Common myeloid progenitor, CD34-positive (primary cell): ENCODE results near the gene KRTAP4-9.
A peak's percentile ranks its signal among the peaks of the same experiment; 100 is the strongest.
"Not testable (repeated sequence)": the region's sequence is repeated elsewhere in the genome, so short reads cannot be mapped to it uniquely, and the experiment has no call there.

Source experiments
- CTCF ChIA-PET: fragments of 350-600 bp; sonication (Branson Sonifier 250); formaldehyde crosslinking; loops from one replicate; lab custom pipeline; 2021; ENCODE audit warnings: antibody characterized with exemption; lab: Charles Lee
- POLR2A ChIA-PET: fragments of 350-600 bp; sonication (Branson Sonifier 250); formaldehyde crosslinking; loops from one replicate; lab custom pipeline; 2021; ENCODE audit warnings: antibody characterized with exemption; lab: Charles Lee
- DNase-seq, 3 donors: peaks; one replicate each; pipeline versions ENCODE4 v3.0.0 to v3.0.0-alpha.2; 2013
- H3K27ac ChIP-seq, 2 experiments: 1 replicate in 1 of 2; 2 replicates in 1 of 2; pipeline ENCODE4 v1.7.0; 2013; ENCODE audit warnings: inconsistent platforms in 2 of 2, low read length in 2 of 2, mild to moderate bottlenecking in 2 of 2, low read depth in 1 of 2, moderate library complexity in 1 of 2; ENCODE audit not compliant: severe bottlenecking in 2 of 2, insufficient read depth in 1 of 2, poor library complexity in 1 of 2
- H3K27me3 ChIP-seq, 5 experiments: replicated peaks in 2 of 5; 1 replicate in 3 of 5; 2 replicates in 2 of 5; pipeline versions ENCODE4 v1.6.1 to v1.7.0; 2013; ENCODE audit warnings: low read length in 4 of 5, mild to moderate bottlenecking in 2 of 5, moderate library complexity in 2 of 5, inconsistent platforms in 1 of 5; ENCODE audit not compliant: insufficient read depth in 5 of 5, control insufficient read depth in 4 of 5
- H3K36me3 ChIP-seq, 4 experiments: 1 replicate in 2 of 4; 2 replicates in 2 of 4; pipeline versions ENCODE4 v1.6.1 to v1.7.0; 2013; ENCODE audit warnings: low read length in 3 of 4, control low read depth in 1 of 4, mild to moderate bottlenecking in 1 of 4; ENCODE audit not compliant: control insufficient read depth in 4 of 4, insufficient read depth in 4 of 4
- H3K4me1 ChIP-seq, 4 experiments: 1 replicate in 3 of 4; 2 replicates in 1 of 4; pipeline versions ENCODE4 v1.6.1 to v1.7.1; 2013; ENCODE audit warnings: low read length in 3 of 4, mild to moderate bottlenecking in 3 of 4, control low read depth in 1 of 4, inconsistent platforms in 1 of 4, moderate library complexity in 1 of 4; ENCODE audit not compliant: control insufficient read depth in 4 of 4, insufficient read depth in 4 of 4; ENCODE audit errors: control extremely low read depth in 1 of 4
- H3K4me3 ChIP-seq, 7 experiments: 1 replicate in 4 of 7; 2 replicates in 3 of 7; pipeline versions ENCODE4 v1.5.1 to v1.7.0; 2013; ENCODE audit warnings: mild to moderate bottlenecking in 7 of 7, low read length in 6 of 7, moderate library complexity in 6 of 7, inconsistent platforms in 2 of 7, low read depth in 2 of 7, control low read depth in 1 of 7; ENCODE audit not compliant: insufficient read depth in 4 of 7, control insufficient read depth in 1 of 7; ENCODE audit errors: extremely low read depth in 1 of 7
- H3K9me3 ChIP-seq, 5 experiments: 1 replicate in 4 of 5; 2 replicates in 1 of 5; pipeline versions ENCODE4 v1.6.1 to v1.7.1; 2013; ENCODE audit warnings: low read length in 4 of 5, mild to moderate bottlenecking in 2 of 5, inconsistent platforms in 1 of 5, low read depth in 1 of 5, moderate library complexity in 1 of 5; ENCODE audit not compliant: control insufficient read depth in 4 of 5, insufficient read depth in 2 of 5; ENCODE audit errors: control extremely low read depth in 1 of 5
- WGBS: methylation state at CpG from one replicate; pipeline ENCODE4 v1.1.5; 2013; ENCODE audit not compliant: insufficient coverage; 5-methylcytosine and 5-hydroxymethylcytosine counted together

The KRTAP4-9 gene

DNA sequence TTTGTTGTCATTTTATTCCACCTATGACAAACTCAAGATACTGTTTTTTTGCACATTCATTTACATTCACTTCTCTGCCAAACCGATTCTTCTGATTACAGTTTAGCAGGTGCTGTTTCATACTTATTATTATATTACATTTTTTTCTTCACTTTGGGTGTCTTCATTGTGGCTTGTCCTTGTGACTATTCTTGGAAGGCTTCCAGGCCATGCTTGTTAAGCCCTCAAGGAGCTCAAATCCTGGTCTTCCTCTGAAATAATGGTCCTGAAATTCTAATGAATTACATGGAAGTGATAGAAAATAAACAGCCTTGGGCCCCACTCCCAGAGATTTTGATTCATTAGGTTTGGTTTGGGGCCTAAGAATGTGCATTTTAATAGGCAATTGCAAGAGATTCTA lies 40.9 kb upstream of the KRTAP4-9 start:
- Histone ChIP-seq H3K4me1 (no peaks in the 10 kb centered on the region), H3K4me3 (no peak overlapping the region), H3K27me3 (peaks cover 4 to 25% (median 17%) of the 10 kb centered on the region in 5 experiments), H3K36me3 (no peaks in the 10 kb centered on the region), H3K27ac (no peak overlapping the region), H3K9me3 (no peaks in the 10 kb centered on the region)
- WGBS = no CpG with 5 or more reads among the region's 1 CpG
- ChIA-PET POLR2A (no interaction called here), CTCF (no interaction called here)
- no peak for DNase-seq

DNA sequence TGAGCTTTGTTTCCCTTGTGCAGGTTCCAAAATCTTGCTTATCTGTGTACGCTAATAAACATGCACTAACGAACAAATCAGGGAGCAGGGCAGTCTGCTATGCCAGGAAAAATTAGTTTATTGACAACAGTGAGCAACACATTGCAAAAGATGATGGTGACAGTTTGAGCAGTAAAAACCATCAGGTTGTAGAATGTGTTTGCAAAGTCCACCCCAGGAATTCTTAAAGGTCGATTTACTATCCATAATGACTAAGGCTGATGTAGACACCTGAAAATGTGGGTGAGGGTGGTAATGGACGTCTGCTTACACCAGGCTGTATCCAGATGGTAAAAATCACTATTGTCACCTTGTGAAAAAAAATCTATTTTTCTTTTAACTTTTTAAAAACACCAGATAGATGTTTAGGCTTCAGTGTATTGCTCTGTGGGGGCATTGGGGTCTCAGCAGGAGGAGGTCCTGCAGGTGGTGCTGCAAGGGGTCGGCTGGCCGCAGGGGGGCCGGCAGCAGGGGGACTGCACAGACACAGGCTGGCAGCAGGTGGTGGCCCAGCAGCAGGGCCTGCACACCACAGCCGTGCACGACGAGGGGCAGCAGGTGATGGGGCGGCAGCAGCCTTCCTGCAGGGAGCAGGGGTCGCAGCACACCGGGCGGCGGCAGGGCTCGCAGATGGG lies 40.0 kb upstream of the KRTAP4-9 start:
- H3K4me1 ChIP-seq, POLR2A ChIA-PET, DNase-seq, H3K36me3 ChIP-seq, H3K4me3 ChIP-seq, H3K27ac ChIP-seq, H3K9me3 ChIP-seq, CTCF ChIA-PET: not testable (repeated sequence)
- peaks cover 4 to 20% (median 12%) of the 10 kb centered on the region in 5 experiments for H3K27me3 ChIP-seq
- WGBS = 100% methylated on average over 2 of the region's 16 CpGs

DNA sequence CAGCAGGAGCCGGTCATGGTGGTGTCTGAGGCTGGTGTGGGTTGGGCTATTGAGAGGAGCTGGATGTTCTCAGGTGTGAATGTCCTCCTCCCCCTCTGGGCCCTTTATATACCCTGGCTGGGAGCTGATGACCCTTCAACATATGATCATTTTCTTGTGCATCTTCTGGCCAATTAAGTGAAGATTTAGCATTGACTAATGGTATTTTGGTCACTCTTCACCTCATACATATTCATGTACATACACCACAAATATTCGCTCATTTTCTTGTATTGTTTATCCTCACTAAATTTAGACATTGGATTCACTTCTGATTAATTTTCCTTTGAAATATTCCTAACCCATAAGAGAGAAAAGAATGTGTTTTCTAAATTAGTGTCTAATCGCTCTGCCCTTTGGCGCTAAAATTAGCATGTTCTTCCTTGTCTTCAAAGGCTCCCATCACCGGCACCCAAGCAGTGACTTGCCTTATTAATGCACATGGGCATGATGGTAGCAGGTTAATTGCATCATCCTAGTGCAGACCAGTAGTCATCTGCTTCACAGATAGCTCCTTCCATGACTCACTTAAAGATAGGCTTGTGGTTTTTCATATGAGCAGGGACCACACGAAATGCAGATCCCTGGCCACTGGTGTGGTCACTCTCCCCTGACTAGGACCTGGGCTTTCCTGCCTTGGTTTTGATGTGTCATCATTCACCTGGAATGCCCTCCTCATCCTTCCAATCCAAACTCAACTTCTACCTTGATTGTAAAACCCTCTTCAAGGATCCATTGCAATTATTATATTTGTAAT lies 39.2 kb upstream of the KRTAP4-9 start, which contains the start of gene KRTAP2-4:
Gene KRTAP2-4 (minus strand): TSS at position 51 of the 796 bp plus-strand sequence. CDS start 34 bp downstream, at position 17.
- Histone ChIP-seq H3K4me1 (no peaks in the 10 kb centered on the region), H3K27ac (no peak within 1 kb of the TSS), H3K9me3 (no peaks in the 10 kb centered on the region), H3K36me3 (no peaks in the 10 kb centered on the region), H3K4me3 (no peak within 1 kb of the TSS), H3K27me3 (peaks cover 0 to 13% (median 9%) of the 10 kb centered on the region in 5 experiments)
- ChIA-PET CTCF (no interaction called here), POLR2A (no interaction called here)
- 100% methylated on average over 3 of the region's 6 CpGs for WGBS
- DNase-seq = peak in 1 of 3 donors; percentile 10

DNA sequence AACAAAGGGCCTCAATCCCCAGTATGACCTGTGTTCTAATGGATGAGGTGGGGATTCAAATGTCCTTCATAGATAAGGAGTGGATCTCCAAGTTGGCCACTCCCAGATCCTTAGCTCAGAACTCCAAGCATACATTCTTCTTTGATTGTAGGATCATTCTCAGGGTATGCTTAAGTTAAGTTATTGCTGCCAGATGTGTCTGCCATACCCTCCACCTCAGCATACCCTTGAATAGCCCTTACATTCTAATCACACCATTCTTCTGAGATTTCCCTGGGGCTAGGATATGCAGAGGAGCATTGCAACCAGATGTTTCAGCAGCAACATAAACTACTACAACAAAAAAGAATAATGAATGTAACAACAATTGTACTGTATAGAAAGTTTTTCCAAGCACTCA lies 37.9 kb upstream of the KRTAP4-9 start:
- Histone ChIP-seq H3K27me3 (peaks cover 0 to 7% (median 2%) of the 10 kb centered on the region in 5 experiments), H3K9me3 (no peaks in the 10 kb centered on the region), H3K36me3 (no peaks in the 10 kb centered on the region), H3K4me1 (no peaks in the 10 kb centered on the region), H3K27ac (no peak overlapping the region), H3K4me3 (no peak overlapping the region)
- no peak for DNase-seq
- ChIA-PET CTCF (no interaction called here), POLR2A (no interaction called here)

DNA sequence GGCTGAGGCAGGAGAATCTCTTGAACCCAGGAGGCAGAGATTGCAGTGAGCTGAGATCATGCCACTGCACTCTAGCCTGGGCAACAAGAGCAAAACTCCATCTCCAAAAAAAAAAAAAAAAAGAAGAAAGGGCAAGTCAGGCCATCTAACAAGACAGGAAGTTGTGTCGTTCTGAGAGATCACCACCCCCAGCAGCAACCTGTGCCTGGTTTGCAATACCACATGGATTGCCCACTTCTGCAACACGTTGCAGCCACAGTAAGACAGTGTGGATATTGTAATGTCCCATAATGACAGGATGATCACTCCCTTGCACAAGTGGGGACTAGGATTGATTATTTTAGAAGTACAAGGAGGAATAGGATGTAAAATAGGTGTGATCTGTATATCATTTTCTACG lies 36.2 kb upstream of the KRTAP4-9 start:
- Histone ChIP-seq H3K4me1 (no peaks in the 10 kb centered on the region), H3K4me3 (no peak overlapping the region), H3K27me3 (no peaks in the 10 kb centered on the region), H3K36me3 (no peaks in the 10 kb centered on the region), H3K9me3 (no peaks in the 10 kb centered on the region), H3K27ac (no peak overlapping the region)
- 58% methylated on average over 2 of the region's 3 CpGs for WGBS
- DNase-seq = no peak
- ChIA-PET CTCF (interaction anchor here (1.4 kb wide), 1 partner anchor 10 kb away, joined by 3 read pairs; no protein-coding TSS in a partner anchor), POLR2A (no interaction called here)

DNA sequence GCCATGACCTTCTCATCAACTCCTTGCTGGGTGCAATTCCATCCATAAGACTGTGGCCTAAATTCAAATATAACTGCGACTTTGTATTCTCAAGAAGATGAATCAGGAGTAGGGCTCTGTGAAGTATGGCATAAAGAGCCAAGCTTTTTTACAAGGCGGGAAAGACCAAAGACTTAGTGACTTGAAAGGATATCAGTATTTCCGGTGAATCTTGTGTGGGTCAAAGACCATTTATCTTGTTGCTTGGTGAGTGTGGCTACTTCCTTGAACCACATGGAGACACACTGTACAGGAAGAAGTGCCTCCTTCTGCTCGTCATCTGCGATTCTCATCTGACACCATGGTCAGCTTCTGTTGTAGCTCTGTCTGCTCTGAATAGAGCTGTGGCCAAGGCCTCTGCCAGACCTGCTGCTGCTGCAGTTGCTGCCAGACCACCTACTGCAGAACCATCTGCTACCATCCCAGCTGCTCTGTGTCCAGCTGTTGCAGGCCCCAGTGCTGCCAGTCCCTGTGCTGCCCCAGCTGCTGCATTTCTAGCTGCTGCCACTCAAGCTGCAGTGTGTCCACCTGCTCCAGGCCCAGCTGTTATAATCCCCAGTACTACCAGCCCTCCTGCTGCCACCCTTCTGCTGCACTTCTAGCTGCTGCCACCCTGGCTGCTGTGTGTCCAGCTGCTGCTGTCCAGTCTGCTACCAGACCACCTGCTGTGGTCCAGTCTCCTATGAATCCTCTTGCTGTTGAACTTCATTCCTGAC lies 33.4 kb upstream of the KRTAP4-9 start:
- H3K36me3 ChIP-seq = no peaks in the 10 kb centered on the region
- no peak overlapping the region for H3K4me3 ChIP-seq
- H3K4me1 ChIP-seq = no peaks in the 10 kb centered on the region
- DNase-seq = no peak
- H3K9me3 ChIP-seq = no peaks in the 10 kb centered on the region
- POLR2A ChIA-PET = interaction anchor here (0.6 kb wide), 1 partner anchor 157 kb away, joined by 7 read pairs; no protein-coding TSS in a partner anchor
- 91% methylated on average over 5 of the region's 5 CpGs for WGBS
- H3K27me3 ChIP-seq = no peaks in the 10 kb centered on the region
- no peak overlapping the region for H3K27ac ChIP-seq
- CTCF ChIA-PET = no interaction called here
